Measurements from ENCODE around the gene TMEM169. TPM values are rescaled to one million over a fixed set of nuclear protein-coding genes. Genes with fewer than 3 reads are reported as not detected.

The TMEM169 gene
- total and polyA plus RNA-seq, 2 of the 13 experiments (the other 11 are each of a cell fraction or from before 2014, with no cell fraction given): 1.5 to 4.5 TPM

DNA sequence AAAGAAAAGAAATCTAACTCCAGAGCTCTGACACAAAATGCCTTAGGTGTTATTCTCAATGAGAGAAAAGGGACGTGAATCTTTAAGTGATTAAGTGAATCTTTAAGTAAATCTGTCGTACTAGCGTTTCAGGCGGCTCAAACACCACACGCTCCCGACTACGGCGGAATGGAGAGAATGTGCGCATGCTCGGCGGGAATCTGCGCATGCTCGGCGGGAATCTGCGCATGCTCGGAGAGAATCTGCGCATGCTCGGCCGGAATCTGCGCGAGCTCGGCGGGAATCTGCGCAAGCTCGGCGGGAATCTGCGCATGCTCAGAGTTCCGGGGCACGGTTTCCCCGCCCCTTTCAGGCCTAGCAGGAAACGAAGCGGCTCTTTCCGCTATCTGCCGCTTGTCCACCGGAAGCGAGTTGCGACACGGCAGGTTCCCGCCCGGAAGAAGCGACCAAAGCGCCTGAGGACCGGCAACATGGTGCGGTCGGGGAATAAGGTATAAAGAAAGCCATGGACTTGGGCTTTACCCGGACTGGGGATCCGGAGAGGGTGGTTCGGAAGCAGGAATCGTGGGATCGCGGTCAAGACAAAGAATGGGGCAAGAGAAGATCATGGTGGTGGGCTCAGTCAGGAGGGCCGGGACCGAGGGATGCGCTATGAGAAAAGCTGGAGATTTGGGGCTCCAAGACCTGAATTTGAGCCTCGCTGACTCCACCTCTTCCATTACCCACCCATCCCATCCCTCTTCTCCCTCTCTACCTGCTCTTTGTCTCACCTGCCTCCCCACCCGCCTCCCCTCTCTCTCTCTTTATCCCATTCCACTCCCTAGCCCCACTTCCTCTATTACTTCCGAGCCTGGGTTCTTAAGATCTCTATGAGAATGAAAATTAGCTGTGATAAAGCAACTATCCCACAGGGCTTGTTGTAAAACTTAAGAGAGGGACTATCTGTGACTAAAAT is 27.5 kb downstream of the TMEM169 start, which contains the start of gene XRCC5 (continued):
- TF ChIP-seq, protein P1, sequence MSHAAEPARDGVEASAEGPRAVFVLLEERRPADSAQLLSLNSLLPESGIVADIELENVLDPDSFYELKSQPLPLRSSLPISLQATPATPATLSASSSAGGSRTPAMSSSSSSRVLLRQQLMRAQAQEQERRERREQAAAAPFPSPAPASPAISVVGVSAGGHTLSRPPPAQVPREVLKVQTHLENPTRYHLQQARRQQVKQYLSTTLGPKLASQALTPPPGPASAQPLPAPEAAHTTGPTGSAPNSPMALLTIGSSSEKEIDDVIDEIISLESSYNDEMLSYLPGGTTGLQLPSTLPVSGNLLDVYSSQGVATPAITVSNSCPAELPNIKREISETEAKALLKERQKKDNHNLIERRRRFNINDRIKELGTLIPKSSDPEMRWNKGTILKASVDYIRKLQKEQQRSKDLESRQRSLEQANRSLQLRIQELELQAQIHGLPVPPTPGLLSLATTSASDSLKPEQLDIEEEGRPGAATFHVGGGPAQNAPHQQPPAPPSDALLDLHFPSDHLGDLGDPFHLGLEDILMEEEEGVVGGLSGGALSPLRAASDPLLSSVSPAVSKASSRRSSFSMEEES (CRISPR knock-in tag; IDR thresholded peaks at IDR 0.05): peak; percentile 33; the same call in 1 of the 2 replicates
- TF ChIP-seq HINFP (CRISPR knock-in tag; IDR thresholded peaks at IDR 0.05; ENCODE audit: low read depth) (0 out of 2 replicates have a peak, but pooled peaks have one; percentile 81), PHF21A (CRISPR knock-in tag; IDR thresholded peaks at IDR 0.05) (peak; percentile 83), HMG20A (CRISPR knock-in tag; IDR thresholded peaks at IDR 0.05; ENCODE audit: borderline replicate concordance) (0 out of 2 replicates have a peak, but pooled peaks have one; percentile 32), ZNF567 (CRISPR knock-in tag; IDR thresholded peaks at IDR 0.05; ENCODE audit: borderline replicate concordance) (peak; percentile 98), ZNF180 (CRISPR knock-in tag; IDR thresholded peaks at IDR 0.05; ENCODE audit: borderline replicate concordance, low read depth) (no peak), MXD3 (CRISPR knock-in tag; IDR thresholded peaks at IDR 0.05) (peak; percentile 89; the same call in 1 of the 2 replicates), HNRNPLL (IDR thresholded peaks at IDR 0.05; ENCODE audit: low read depth, low read length, poor library complexity, severe bottlenecking) (peak; percentile 100), ELF3 (CRISPR knock-in tag; IDR thresholded peaks at IDR 0.05) (peak; percentile 99), SYNCRIP (IDR thresholded peaks at IDR 0.05; ENCODE audit: insufficient read depth, low read depth, low read length) (no peak), ARID3A (IDR thresholded peaks at IDR 0.05; ENCODE audit: low read depth, low read length) (no peak), ZNF292 (CRISPR knock-in tag; IDR thresholded peaks at IDR 0.05; ENCODE audit: borderline replicate concordance, low read depth) (0 out of 2 replicates have a peak, but pooled peaks have one; percentile 49), NCOA2 (CRISPR knock-in tag; IDR thresholded peaks at IDR 0.05) (peak; percentile 39)
- TF ChIP-seq, protein P2, sequence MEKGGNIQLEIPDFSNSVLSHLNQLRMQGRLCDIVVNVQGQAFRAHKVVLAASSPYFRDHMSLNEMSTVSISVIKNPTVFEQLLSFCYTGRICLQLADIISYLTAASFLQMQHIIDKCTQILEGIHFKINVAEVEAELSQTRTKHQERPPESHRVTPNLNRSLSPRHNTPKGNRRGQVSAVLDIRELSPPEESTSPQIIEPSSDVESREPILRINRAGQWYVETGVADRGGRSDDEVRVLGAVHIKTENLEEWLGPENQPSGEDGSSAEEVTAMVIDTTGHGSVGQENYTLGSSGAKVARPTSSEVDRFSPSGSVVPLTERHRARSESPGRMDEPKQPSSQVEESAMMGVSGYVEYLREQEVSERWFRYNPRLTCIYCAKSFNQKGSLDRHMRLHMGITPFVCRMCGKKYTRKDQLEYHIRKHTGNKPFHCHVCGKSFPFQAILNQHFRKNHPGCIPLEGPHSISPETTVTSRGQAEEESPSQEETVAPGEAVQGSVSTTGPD (CRISPR knock-in tag; IDR thresholded peaks at IDR 0.05): no peak
- TF ChIP-seq, protein P3, sequence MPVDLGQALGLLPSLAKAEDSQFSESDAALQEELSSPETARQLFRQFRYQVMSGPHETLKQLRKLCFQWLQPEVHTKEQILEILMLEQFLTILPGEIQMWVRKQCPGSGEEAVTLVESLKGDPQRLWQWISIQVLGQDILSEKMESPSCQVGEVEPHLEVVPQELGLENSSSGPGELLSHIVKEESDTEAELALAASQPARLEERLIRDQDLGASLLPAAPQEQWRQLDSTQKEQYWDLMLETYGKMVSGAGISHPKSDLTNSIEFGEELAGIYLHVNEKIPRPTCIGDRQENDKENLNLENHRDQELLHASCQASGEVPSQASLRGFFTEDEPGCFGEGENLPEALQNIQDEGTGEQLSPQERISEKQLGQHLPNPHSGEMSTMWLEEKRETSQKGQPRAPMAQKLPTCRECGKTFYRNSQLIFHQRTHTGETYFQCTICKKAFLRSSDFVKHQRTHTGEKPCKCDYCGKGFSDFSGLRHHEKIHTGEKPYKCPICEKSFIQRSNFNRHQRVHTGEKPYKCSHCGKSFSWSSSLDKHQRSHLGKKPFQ (CRISPR knock-in tag; IDR thresholded peaks at IDR 0.05; ENCODE audit: insufficient replicate concordance): peak; percentile 65
- TF ChIP-seq, protein P4, sequence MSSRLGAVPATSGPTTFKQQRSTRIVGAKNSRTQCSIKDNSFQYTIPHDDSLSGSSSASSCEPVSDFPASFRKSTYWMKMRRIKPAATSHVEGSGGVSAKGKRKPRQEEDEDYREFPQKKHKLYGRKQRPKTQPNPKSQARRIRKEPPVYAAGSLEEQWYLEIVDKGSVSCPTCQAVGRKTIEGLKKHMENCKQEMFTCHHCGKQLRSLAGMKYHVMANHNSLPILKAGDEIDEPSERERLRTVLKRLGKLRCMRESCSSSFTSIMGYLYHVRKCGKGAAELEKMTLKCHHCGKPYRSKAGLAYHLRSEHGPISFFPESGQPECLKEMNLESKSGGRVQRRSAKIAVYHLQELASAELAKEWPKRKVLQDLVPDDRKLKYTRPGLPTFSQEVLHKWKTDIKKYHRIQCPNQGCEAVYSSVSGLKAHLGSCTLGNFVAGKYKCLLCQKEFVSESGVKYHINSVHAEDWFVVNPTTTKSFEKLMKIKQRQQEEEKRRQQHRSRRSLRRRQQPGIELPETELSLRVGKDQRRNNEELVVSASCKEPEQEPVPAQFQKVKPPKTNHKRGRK (CRISPR knock-in tag; IDR thresholded peaks at IDR 0.05): peak; percentile 91
